DND-41 (cell line): Measurements from ENCODE around the gene LNX1.

Experiments used
- CTCF ChIP-seq: IDR thresholded peaks from 2 replicates; pipeline ENCODE4 v1.5.1; 2012; ENCODE audit warnings: borderline replicate concordance, low read length, moderate library complexity, mild to moderate bottlenecking; ENCODE audit not compliant: poor library complexity, severe bottlenecking; ENCODE audit errors: extremely low read depth
- EZH2 ChIP-seq: IDR thresholded peaks from 3 replicates; pipeline ENCODE4 v1.6.1; 2012; ENCODE audit warnings: borderline replicate concordance, low read depth, mild to moderate bottlenecking, moderate library complexity, low read length, inconsistent platforms; ENCODE audit not compliant: severe bottlenecking

GRCh38 chr4:53453385-53453784, 137.9 kb downstream of the LNX1 start:
- TF ChIP-seq CTCF (no peak), EZH2 (no peak)
